K562 (cell line): Measurements from ENCODE around the gene GDF9. TPM values are rescaled to one million over a fixed set of nuclear protein-coding genes. Genes with fewer than 3 reads are reported as not detected.

Source experiments
- ATF3 ChIP-seq, 2 experiments: fragments of 450-650 bp in 1 of 2; sonication (generic) in 1 of 2; formaldehyde crosslinking in 1 of 2; IDR thresholded peaks in 1 of 2; conservative IDR thresholded peaks in 1 of 2; 2 replicates each; pipeline versions ENCODE4 v1.6.1 to v1.8.1; 2016 to 2023; ENCODE audit warnings: mild to moderate bottlenecking in 2 of 2, moderate library complexity in 2 of 2, inconsistent platforms in 1 of 2, missing genetic modification reagents in 1 of 2
- COPS2 ChIP-seq: fragments of 450-650 bp; conservative IDR thresholded peaks from 2 replicates; pipeline ENCODE4 v1.6.1; 2016; ENCODE audit warnings: mild to moderate bottlenecking, moderate library complexity
- CXXC5 ChIP-seq: fragments of 250-450 bp; sonication (Bioruptor Pico); IDR thresholded peaks from 2 replicates; pipeline ENCODE4 v1.8.0; 2022; ENCODE audit warnings: inconsistent platforms, mild to moderate bottlenecking, moderate library complexity
- HES1 ChIP-seq: fragments of 450-650 bp; IDR thresholded peaks from 2 replicates; pipeline ENCODE4 v1.6.1; 2016; ENCODE audit warnings: low read depth, mild to moderate bottlenecking, moderate library complexity
- HEY1 ChIP-seq: fragments of 250-450 bp; sonication (Bioruptor Pico); IDR thresholded peaks from 2 replicates; pipeline ENCODE4 v1.5.0; 2020; ENCODE audit warnings: mild to moderate bottlenecking, moderate library complexity, borderline replicate concordance
- KDM4B ChIP-seq, 2 experiments: fragments of 450-650 bp in 1 of 2; sonication (generic) in 1 of 2; IDR thresholded peaks; 2 replicates each; pipeline ENCODE4 v1.6.1; 2016 to 2017; ENCODE audit warnings: borderline replicate concordance in 2 of 2, antibody characterized with exemption in 1 of 2, low read depth in 1 of 2, mild to moderate bottlenecking in 1 of 2
- MTA3 ChIP-seq: fragments of 450-650 bp; formaldehyde crosslinking; IDR thresholded peaks from 2 replicates; pipeline ENCODE4 v1.6.1; 2017; ENCODE audit warnings: mild to moderate bottlenecking, borderline replicate concordance
- PPARD ChIP-seq: fragments of 250-450 bp; sonication (Bioruptor Pico); IDR thresholded peaks from 2 replicates; pipeline ENCODE4 v1.8.0; 2022; ENCODE audit warnings: inconsistent platforms, mild to moderate bottlenecking, moderate library complexity
- PTBP1 ChIP-seq: fragments of 200-400 bp; formaldehyde crosslinking; IDR thresholded peaks from 2 replicates; pipeline ENCODE4 v1.6.1; 2017; ENCODE audit warnings: low read depth, low read length
- PURB ChIP-seq: sonication (generic); formaldehyde crosslinking; IDR thresholded peaks from 2 replicates; pipeline ENCODE4 v1.9.0; 2021; ENCODE audit warnings: low read depth, mild to moderate bottlenecking, missing genetic modification reagents
- TBL1XR1 ChIP-seq, 2 experiments: IDR thresholded peaks; 2 replicates each; pipeline ENCODE4 v1.6.1; 2012; ENCODE audit warnings: improper control_type of control experiment in 2 of 2, low read length in 2 of 2, mild to moderate bottlenecking in 1 of 2
- TOE1 ChIP-seq, 2 experiments: fragments of 450-650 bp in 1 of 2; sonication (generic) in 1 of 2; formaldehyde crosslinking in 1 of 2; IDR thresholded peaks; 2 replicates each; pipeline versions ENCODE4 v1.7.1 to v1.8.0; 2016 to 2022; ENCODE audit warnings: borderline replicate concordance in 2 of 2, mild to moderate bottlenecking in 2 of 2, antibody characterized with exemption in 1 of 2, inconsistent platforms in 1 of 2, low read depth in 1 of 2, missing genetic modification reagents in 1 of 2, moderate library complexity in 1 of 2
- VEZF1 ChIP-seq: fragments of 200-800 bp; sonication (Bioruptor generic); IDR thresholded peaks from 2 replicates; pipeline ENCODE4 v1.6.1; 2017; ENCODE audit warnings: missing genetic modification characterization, missing compliant biosample characterization
- ZFX ChIP-seq: sonication (generic); formaldehyde crosslinking; IDR thresholded peaks from 2 replicates; pipeline ENCODE4 v1.8.0; 2022; ENCODE audit warnings: mild to moderate bottlenecking, missing genetic modification reagents, moderate library complexity
- polyA plus RNA-seq, 8 experiments: library from polyadenylated mRNA; depleted of rRNA in 4 of 8; stranded (reverse) in 5 of 8; unstranded in 3 of 8; fragments of >200 nt; fragmentation: Nextera tagmentation in 2 of 8; fragmentation: Illumina TruSeq in 1 of 8; extraction: Ambion mirVana in 2 of 8; extraction: Trizol in 1 of 8; gene quantifications; 2 replicates each; pipeline versions ENCODE4 v1.2.1 to v1.2.3, GENCODE V29; 2011 to 2014; ENCODE audit warnings: inconsistent platforms in 1 of 8, missing spikeins in 1 of 8
- total RNA-seq, 7 experiments: library from RNA; depleted of rRNA in 6 of 7; stranded (reverse); fragments of >200 nt in 6 of 7; fragmentation: Illumina TruSeq in 2 of 7; extraction: Trizol in 2 of 7; gene quantifications; 2 replicates each; pipeline versions ENCODE4 v1.2.1 to v1.2.3, GENCODE V29; 2011 to 2021; ENCODE audit warnings: low replicate concordance in 1 of 7
- TF ChIP-seq, protein P1 (sequence below): fragments of 450-650 bp; formaldehyde crosslinking; IDR thresholded peaks from 2 replicates; pipeline ENCODE4 v1.4.0; 2022; ENCODE audit warnings: missing genetic modification characterization
- TF ChIP-seq, protein P2 (sequence below): fragments of 250-450 bp; sonication (Bioruptor Pico); IDR thresholded peaks from 2 replicates; pipeline ENCODE4 v1.8.0; 2021; ENCODE audit warnings: moderate library complexity, mild to moderate bottlenecking, inconsistent platforms
- TF ChIP-seq, protein P3 (sequence below): fragments of 450-650 bp; IDR thresholded peaks from 2 replicates; pipeline ENCODE4 v1.6.1; 2018; ENCODE audit warnings: mild to moderate bottlenecking, low read depth; ENCODE audit not compliant: partially characterized antibody

Gene GDF9
- total and polyA plus RNA-seq, 9 of the 15 experiments (the other 6 are each of a cell fraction or from before 2014, with no cell fraction given) = 0.10 to 0.70 (median 0.20) TPM; not detected in 1

DNA sequence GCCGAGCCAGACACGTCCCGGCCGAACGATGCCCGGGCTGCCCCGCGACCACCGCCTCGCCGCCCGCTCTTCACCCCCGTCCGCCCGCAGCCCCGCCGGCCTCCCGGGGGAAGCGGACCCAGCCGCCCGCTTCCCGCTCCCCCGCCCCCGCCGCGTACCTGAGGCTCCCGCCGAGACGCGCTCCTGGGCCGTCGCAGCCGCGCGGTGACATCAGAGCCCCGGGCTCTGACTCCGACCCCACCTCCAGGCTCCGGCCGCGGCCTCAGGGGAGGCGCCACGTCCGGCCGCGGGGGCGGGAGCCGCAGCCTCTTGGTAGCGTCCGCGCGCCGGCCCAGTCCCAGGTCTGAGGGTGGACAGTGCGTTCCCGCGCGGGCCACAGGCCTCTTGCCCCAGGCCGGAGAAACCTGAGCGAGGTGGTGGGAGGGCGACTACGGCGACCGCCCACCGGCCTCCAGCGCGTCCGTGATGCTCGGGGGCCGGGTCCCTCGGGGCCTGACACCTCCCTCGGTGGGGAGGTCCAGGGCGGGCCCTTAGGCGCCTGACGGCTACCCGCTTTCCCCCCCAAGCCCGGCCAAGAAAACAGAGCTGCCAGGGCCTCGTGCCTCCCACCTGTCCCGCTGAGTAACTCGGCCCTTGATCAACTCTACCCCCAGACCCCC is 35.7 kb downstream of the GDF9 start, which contains the start of gene SHROOM1 (continued):
- TF ChIP-seq, protein P1, sequence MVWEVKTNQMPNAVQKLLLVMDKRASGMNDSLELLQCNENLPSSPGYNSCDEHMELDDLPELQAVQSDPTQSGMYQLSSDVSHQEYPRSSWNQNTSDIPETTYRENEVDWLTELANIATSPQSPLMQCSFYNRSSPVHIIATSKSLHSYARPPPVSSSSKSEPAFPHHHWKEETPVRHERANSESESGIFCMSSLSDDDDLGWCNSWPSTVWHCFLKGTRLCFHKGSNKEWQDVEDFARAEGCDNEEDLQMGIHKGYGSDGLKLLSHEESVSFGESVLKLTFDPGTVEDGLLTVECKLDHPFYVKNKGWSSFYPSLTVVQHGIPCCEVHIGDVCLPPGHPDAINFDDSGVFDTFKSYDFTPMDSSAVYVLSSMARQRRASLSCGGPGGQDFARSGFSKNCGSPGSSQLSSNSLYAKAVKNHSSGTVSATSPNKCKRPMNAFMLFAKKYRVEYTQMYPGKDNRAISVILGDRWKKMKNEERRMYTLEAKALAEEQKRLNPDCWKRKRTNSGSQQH (CRISPR knock-in tag) = no peak
- TF ChIP-seq CXXC5 (CRISPR knock-in tag) = peak; percentile 88
- no peak for TF ChIP-seq TBL1XR1 (IDR thresholded peaks at IDR 0.05; ENCODE audit: low read length in 2 of 2)
- no peak for TF ChIP-seq PPARD
- peak; percentile 30; the same call in 1 of the 2 replicates for TF ChIP-seq MTA3
- no peak for TF ChIP-seq COPS2
- TF ChIP-seq, protein P2, sequence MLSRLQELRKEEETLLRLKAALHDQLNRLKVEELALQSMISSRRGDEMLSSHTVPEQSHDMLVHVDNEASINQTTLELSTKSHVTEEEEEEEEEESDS = no peak
- TF ChIP-seq, protein P3, sequence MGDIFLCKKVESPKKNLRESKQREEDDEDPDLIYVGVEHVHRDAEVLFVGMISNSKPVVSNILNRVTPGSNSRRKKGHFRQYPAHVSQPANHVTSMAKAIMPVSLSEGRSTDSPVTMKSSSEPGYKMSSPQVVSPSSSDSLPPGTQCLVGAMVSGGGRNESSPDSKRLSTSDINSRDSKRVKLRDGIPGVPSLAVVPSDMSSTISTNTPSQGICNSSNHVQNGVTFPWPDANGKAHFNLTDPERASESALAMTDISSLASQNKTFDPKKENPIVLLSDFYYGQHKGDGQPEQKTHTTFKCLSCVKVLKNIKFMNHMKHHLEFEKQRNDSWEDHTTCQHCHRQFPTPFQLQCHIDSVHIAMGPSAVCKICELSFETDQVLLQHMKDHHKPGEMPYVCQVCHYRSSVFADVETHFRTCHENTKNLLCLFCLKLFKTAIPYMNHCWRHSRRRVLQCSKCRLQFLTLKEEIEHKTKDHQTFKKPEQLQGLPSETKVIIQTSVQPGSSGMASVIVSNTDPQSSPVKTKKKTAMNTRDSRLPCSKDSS = no peak
- peak; percentile 36; the same call in 1 of the 2 replicates for TF ChIP-seq ATF3 (IDR thresholded peaks at IDR 0.05)
- TF ChIP-seq ATF3 (CRISPR knock-in tag; conservative IDR thresholded peaks at IDR 0.05) = no peak
- TF ChIP-seq HEY1 (CRISPR knock-in tag) = no peak
- TF ChIP-seq TOE1 (IDR thresholded peaks at IDR 0.05; ENCODE audit: borderline replicate concordance) = no peak
- peak; percentile 11; the same call in 1 of the 2 replicates for TF ChIP-seq TOE1 (CRISPR knock-in tag; IDR thresholded peaks at IDR 0.05; ENCODE audit: borderline replicate concordance, low read depth)
- peak; percentile 95 for TF ChIP-seq ZFX (CRISPR knock-in tag)
- no peak for TF ChIP-seq HES1
- TF ChIP-seq VEZF1 (CRISPR knock-in tag) = peak; percentile 72
- TF ChIP-seq PURB (CRISPR knock-in tag) = no peak
- TF ChIP-seq KDM4B (IDR thresholded peaks at IDR 0.05; ENCODE audit: borderline replicate concordance in 2 of 2, low read depth in 1 of 2) = no peak
- no peak for TF ChIP-seq PTBP1
